WTC11 (cell line): ENCODE data around the gene LOXL4. TPM values are rescaled to one million over a fixed set of nuclear protein-coding genes. Genes with fewer than 3 reads are reported as not detected.
A peak's percentile ranks its signal among the peaks of the same experiment; 100 is the strongest.

ENCODE experiments used
- ATAC-seq: fragments of 200-7000 bp; cut with Tn5 transposase; 2 replicates; pipeline ENCODE4 v1.10.0; 2021; ENCODE audit warnings: mild to moderate bottlenecking, moderate library complexity
- CTCF ChIA-PET: fragments of 300-600 bp; sonication (Branson Sonifier 250); formaldehyde crosslinking; loops from one replicate; lab custom pipeline; 2021; ENCODE audit warnings: antibody characterized with exemption; lab: Charles Lee
- POLR2A ChIA-PET: fragments of 350-600 bp; sonication (Branson Sonifier 250); formaldehyde crosslinking; loops from one replicate; lab custom pipeline; 2021; ENCODE audit warnings: antibody characterized with exemption; lab: Charles Lee
- DNase-seq: peaks from one replicate; pipeline ENCODE4 v3.0.0; 2021; ENCODE audit warnings: low spot score
- H3K27ac Mint-ChIP-seq: 2 replicates; pipeline ENCODE4 v1.8.0; 2021; ENCODE audit warnings: mixed read lengths
- H3K27me3 Mint-ChIP-seq: 2 replicates; pipeline ENCODE4 v1.8.0; 2021; ENCODE audit warnings: low read depth, mild to moderate bottlenecking, moderate library complexity, mixed read lengths
- H3K36me3 Mint-ChIP-seq: 2 replicates; pipeline ENCODE4 v1.8.0; 2021; ENCODE audit warnings: mixed read lengths
- H3K4me1 Mint-ChIP-seq: 2 replicates; pipeline ENCODE4 v1.8.0; 2022; ENCODE audit warnings: mixed read lengths
- H3K4me3 Mint-ChIP-seq: 2 replicates; pipeline ENCODE4 v1.8.0; 2021; ENCODE audit warnings: mild to moderate bottlenecking, moderate library complexity, mixed read lengths
- H3K9me3 Mint-ChIP-seq: 2 replicates; pipeline ENCODE4 v1.8.0; 2021; ENCODE audit warnings: mixed read lengths
- ARID4B ChIP-seq: sonication (generic); formaldehyde crosslinking; IDR thresholded peaks from 2 replicates; pipeline ENCODE4 v1.8.0; 2023; ENCODE audit warnings: missing genetic modification reagents, mild to moderate bottlenecking, borderline replicate concordance
- CTCF ChIP-seq: fragments of 200-600 bp; IDR thresholded peaks from 2 replicates; pipeline ENCODE4 v1.8.0; 2022; ENCODE audit warnings: antibody characterized with exemption
- ELF4 ChIP-seq: sonication (generic); formaldehyde crosslinking; IDR thresholded peaks from 2 replicates; pipeline ENCODE4 v1.8.1; 2022; ENCODE audit warnings: low read depth, mild to moderate bottlenecking, moderate library complexity, missing genetic modification reagents
- EMX1 ChIP-seq: fragments of 250-450 bp; sonication (Bioruptor Pico); IDR thresholded peaks from 2 replicates; pipeline ENCODE4 v1.8.0; 2021; ENCODE audit warnings: mild to moderate bottlenecking
- FOXP4 ChIP-seq: sonication (generic); formaldehyde crosslinking; IDR thresholded peaks from 2 replicates; pipeline ENCODE4 v1.8.0; 2022; ENCODE audit warnings: mild to moderate bottlenecking, missing genetic modification reagents
- IRF1 ChIP-seq: sonication (generic); formaldehyde crosslinking; IDR thresholded peaks from 2 replicates; pipeline ENCODE4 v1.8.0; 2023; ENCODE audit warnings: missing genetic modification reagents
- MYBL2 ChIP-seq: sonication (generic); formaldehyde crosslinking; IDR thresholded peaks from 2 replicates; pipeline ENCODE4 v1.8.1; 2023; ENCODE audit warnings: mild to moderate bottlenecking, moderate library complexity, missing genetic modification reagents
- NR1H2 ChIP-seq: sonication (generic); formaldehyde crosslinking; IDR thresholded peaks from 2 replicates; pipeline ENCODE4 v1.9.0; 2021; ENCODE audit warnings: mild to moderate bottlenecking, moderate library complexity, missing genetic modification reagents
- PREB ChIP-seq: sonication (generic); formaldehyde crosslinking; IDR thresholded peaks from 2 replicates; pipeline ENCODE4 v1.8.1; 2022; ENCODE audit warnings: mild to moderate bottlenecking, missing genetic modification reagents, moderate library complexity, borderline replicate concordance
- PRRX2 ChIP-seq: fragments of 250-450 bp; sonication (Bioruptor Pico); IDR thresholded peaks from 2 replicates; pipeline ENCODE4 v1.8.0; 2021; ENCODE audit warnings: mild to moderate bottlenecking
- RORB ChIP-seq: fragments of 250-450 bp; sonication (Bioruptor Pico); IDR thresholded peaks from 2 replicates; pipeline ENCODE4 v1.9.0; 2021; ENCODE audit warnings: mild to moderate bottlenecking
- SMAD3 ChIP-seq: sonication (generic); formaldehyde crosslinking; IDR thresholded peaks from 2 replicates; pipeline ENCODE4 v1.8.0; 2022; ENCODE audit warnings: missing genetic modification reagents, mild to moderate bottlenecking, borderline replicate concordance
- SMAD4 ChIP-seq: sonication (generic); formaldehyde crosslinking; IDR thresholded peaks from 2 replicates; pipeline ENCODE4 v1.8.0; 2022; ENCODE audit warnings: mild to moderate bottlenecking, missing genetic modification reagents
- SOX15 ChIP-seq: fragments of 250-450 bp; sonication (Bioruptor Pico); IDR thresholded peaks from 2 replicates; pipeline ENCODE4 v1.9.0; 2021; ENCODE audit warnings: mild to moderate bottlenecking
- TCF7 ChIP-seq: sonication (generic); formaldehyde crosslinking; IDR thresholded peaks from 2 replicates; pipeline ENCODE4 v1.8.0; 2022; ENCODE audit warnings: mild to moderate bottlenecking, low read depth, missing genetic modification reagents, moderate library complexity
- USF2 ChIP-seq: sonication (generic); formaldehyde crosslinking; IDR thresholded peaks from 2 replicates; pipeline ENCODE4 v1.8.1; 2023; ENCODE audit warnings: mild to moderate bottlenecking, missing genetic modification reagents, moderate library complexity
- ZBTB21 ChIP-seq: sonication (generic); formaldehyde crosslinking; IDR thresholded peaks from 2 replicates; pipeline ENCODE4 v1.8.1; 2023; ENCODE audit warnings: mild to moderate bottlenecking, missing genetic modification reagents, borderline replicate concordance
- ZNF219 ChIP-seq: sonication (generic); formaldehyde crosslinking; IDR thresholded peaks from 2 replicates; pipeline ENCODE4 v1.8.0; 2023; ENCODE audit warnings: missing genetic modification reagents, mild to moderate bottlenecking, borderline replicate concordance
- ZNF232 ChIP-seq: sonication (generic); formaldehyde crosslinking; IDR thresholded peaks from 2 replicates; pipeline ENCODE4 v1.8.0; 2022; ENCODE audit warnings: mild to moderate bottlenecking, missing genetic modification reagents
- ZNF281 ChIP-seq: sonication (generic); formaldehyde crosslinking; IDR thresholded peaks from 2 replicates; pipeline ENCODE4 v1.8.0; 2023; ENCODE audit warnings: mild to moderate bottlenecking, missing genetic modification reagents
- total RNA-seq: library from RNA; stranded (reverse); gene quantifications from 3 replicates; pipeline ENCODE4 v1.2.3, GENCODE V29; 2021

LOXL4 gene
- total RNA-seq, 1 experiment from 2014 or later = 0.35 TPM

- no peak overlapping the region for H3K27ac Mint-ChIP-seq
- DNase-seq = no peak
- peaks cover 7% of the 10 kb centered on the region for H3K9me3 Mint-ChIP-seq
- no peaks in the 10 kb centered on the region for H3K27me3 Mint-ChIP-seq
- peaks cover 17% of the 10 kb centered on the region for H3K4me1 Mint-ChIP-seq
- H3K36me3 Mint-ChIP-seq = no peaks in the 10 kb centered on the region
- ChIA-PET POLR2A (interaction anchor here (0.5 to 1.5 kb wide), 2 partner anchors 35 to 46 kb away, joined by 3 to 4 read pairs; no protein-coding TSS in a partner anchor), CTCF (interaction anchor here (0.6 to 3.4 kb wide), 69 partner anchors 9 to 968 kb away, joined by 3 to 204 read pairs (median 4); partner anchors contain the start of genes HPS1, LOXL4, PYROXD2 and R3HCC1L)
- peak; percentile 53 for ATAC-seq
- TF ChIP-seq RORB (CRISPR knock-in tag) = no peak
- no peak for TF ChIP-seq NR1H2
- no peak for TF ChIP-seq MYBL2 (CRISPR knock-in tag)
- no peak for TF ChIP-seq PREB
- TF ChIP-seq SMAD3 (CRISPR knock-in tag) = no peak
- TF ChIP-seq SMAD4 = no peak
- no peak for TF ChIP-seq USF2
- TF ChIP-seq FOXP4 (CRISPR knock-in tag) = no peak
- no peak for TF ChIP-seq EMX1 (CRISPR knock-in tag)
- no peak for TF ChIP-seq ZNF281 (CRISPR knock-in tag)
- no peak for TF ChIP-seq ZBTB21 (CRISPR knock-in tag)
- no peak for TF ChIP-seq IRF1 (CRISPR knock-in tag)
- TF ChIP-seq ARID4B (CRISPR knock-in tag) = no peak
- no peak for TF ChIP-seq SOX15 (CRISPR knock-in tag)
- no peak for TF ChIP-seq ZNF232
- no peak for TF ChIP-seq PRRX2 (CRISPR knock-in tag)
- no peak for TF ChIP-seq ZNF219 (CRISPR knock-in tag)
- TF ChIP-seq CTCF = no peak
- TF ChIP-seq ELF4 (CRISPR knock-in tag) = no peak
- TF ChIP-seq TCF7 (CRISPR knock-in tag) = no peak
- peak overlapping the region; percentile 58 for H3K4me3 Mint-ChIP-seq
These were observed 40.8 kb upstream of the LOXL4 start for GRCh38 chr10:98308669-98309365.
